IMR-90 (cell line): ENCODE results near the gene CHST10. TPM values are rescaled to one million over a fixed set of nuclear protein-coding genes. Genes with fewer than 3 reads are reported as not detected.

Experiments used
- ATAC-seq: fragments of 200-7000 bp; cut with Tn5 transposase; 2 replicates; pipeline ENCODE4 v1.9.1; 2020; ENCODE audit warnings: low read depth, mild to moderate bottlenecking, moderate library complexity
- BruUV-seq: library from RNA; stranded (reverse); fragments of 400-500 nt; replicated peaks from 2 replicates; lab custom pipeline; 2021; lab: Mats Ljungman, UMichigan
- CTCF ChIA-PET: fragments of 300-600 bp; formaldehyde crosslinking; extraction: SDS; loops from one replicate; lab custom pipeline; 2021; ENCODE audit warnings: antibody characterized with exemption; lab: Yijun Ruan, JAX
- POLR2A ChIA-PET: fragments of 300-600 bp; sonication (Branson Sonifier 250); formaldehyde crosslinking; loops from one replicate; lab custom pipeline; 2022; ENCODE audit warnings: antibody characterized with exemption; ENCODE audit not compliant: unreplicated experiment; lab: Charles Lee
- DNase-seq: peaks from one replicate; pipeline ENCODE4 v3.0.0; 2013
- H2AFZ ChIP-seq: replicated peaks from 2 replicates; pipeline ENCODE3; 2013; ENCODE audit warnings: low read length, mild to moderate bottlenecking; ENCODE audit not compliant: poor library complexity
- H2AK5ac ChIP-seq: 2 replicates; pipeline ENCODE4 v1.6.1; 2013; ENCODE audit warnings: low read depth, low read length, inconsistent platforms
- H2AK9ac ChIP-seq: replicated peaks from 2 replicates; pipeline ENCODE3; 2013; ENCODE audit warnings: mild to moderate bottlenecking, low read depth, low read length, moderate library complexity; ENCODE audit not compliant: poor library complexity
- H2BK120ac ChIP-seq: 2 replicates; pipeline ENCODE4 v1.6.1; 2013; ENCODE audit warnings: low read depth, low read length, inconsistent platforms
- H2BK15ac ChIP-seq: 3 replicates; pipeline ENCODE4 v1.6.1; 2013; ENCODE audit warnings: low read depth, low read length, inconsistent platforms
- H2BK20ac ChIP-seq: 2 replicates; pipeline ENCODE4 v1.6.1; 2013; ENCODE audit warnings: low read depth, mild to moderate bottlenecking, inconsistent platforms, low read length, moderate library complexity
- H2BK5ac ChIP-seq: 2 replicates; pipeline ENCODE4 v1.6.1; 2013; ENCODE audit warnings: mild to moderate bottlenecking, low read depth, low read length, inconsistent platforms; ENCODE audit not compliant: poor library complexity, severe bottlenecking
- H3K14ac ChIP-seq: replicated peaks from 2 replicates; pipeline ENCODE4 v1.6.1; 2013; ENCODE audit warnings: low read depth, low read length, inconsistent platforms
- H3K18ac ChIP-seq: 2 replicates; pipeline ENCODE4 v1.6.1; 2013; ENCODE audit warnings: low read depth, low read length, control low read depth
- H3K23ac ChIP-seq: 2 replicates; pipeline ENCODE4 v1.6.1; 2013; ENCODE audit warnings: low read depth, low read length, inconsistent platforms
- H3K27ac ChIP-seq: 2 replicates; pipeline ENCODE4 v1.5.1; 2013; ENCODE audit warnings: mild to moderate bottlenecking, control low read depth, low read length; ENCODE audit not compliant: insufficient read depth
- H3K27me3 ChIP-seq: 2 replicates; pipeline ENCODE4 v1.6.1; 2013; ENCODE audit warnings: low read length; ENCODE audit not compliant: control insufficient read depth, insufficient read depth
- H3K36me3 ChIP-seq: 2 replicates; pipeline ENCODE4 v1.6.1; 2013; ENCODE audit warnings: low read length, mixed read lengths; ENCODE audit not compliant: control insufficient read depth, insufficient read depth
- H3K4ac ChIP-seq: 2 replicates; pipeline ENCODE4 v1.6.1; 2013; ENCODE audit warnings: low read depth, low read length, inconsistent platforms
- H3K4me1 ChIP-seq: 2 replicates; pipeline ENCODE4 v1.6.1; 2013; ENCODE audit warnings: low read length, mixed read lengths; ENCODE audit not compliant: control insufficient read depth, insufficient read depth
- H3K4me2 ChIP-seq: 2 replicates; pipeline ENCODE4 v1.6.1; 2013; ENCODE audit warnings: low read depth, mild to moderate bottlenecking, control low read depth, low read length, moderate library complexity
- H3K4me3 ChIP-seq: 2 replicates; pipeline ENCODE4 v1.5.1; 2013; ENCODE audit warnings: low read depth, mild to moderate bottlenecking, control low read depth, low read length, moderate library complexity; ENCODE audit not compliant: insufficient read depth
- H3K56ac ChIP-seq: 2 replicates; pipeline ENCODE4 v1.6.1; 2013; ENCODE audit warnings: low read length, inconsistent platforms; ENCODE audit not compliant: insufficient read depth; ENCODE audit errors: extremely low read depth
- H3K79me1 ChIP-seq, 2 experiments: 2 replicates each; pipeline ENCODE4 v1.6.1; 2013; ENCODE audit warnings: low read length in 2 of 2, inconsistent platforms in 1 of 2, low read depth in 1 of 2
- H3K9ac ChIP-seq: 2 replicates; pipeline ENCODE4 v1.6.1; 2013; ENCODE audit warnings: low read depth, low read length, control low read depth
- H3K9me1 ChIP-seq: 2 replicates; pipeline ENCODE4 v1.6.1; 2013; ENCODE audit warnings: low read length, inconsistent platforms; ENCODE audit not compliant: insufficient read depth
- H3K9me3 ChIP-seq: 2 replicates; pipeline ENCODE4 v1.6.1; 2013; ENCODE audit warnings: low read length; ENCODE audit not compliant: control insufficient read depth, insufficient read depth
- H4K20me1 ChIP-seq: 2 replicates; pipeline ENCODE4 v1.6.1; 2013; ENCODE audit warnings: low read length, inconsistent platforms; ENCODE audit not compliant: insufficient read depth
- H4K5ac ChIP-seq: 2 replicates; pipeline ENCODE4 v1.6.1; 2013; ENCODE audit warnings: mild to moderate bottlenecking, low read depth, low read length, control low read depth
- H4K8ac ChIP-seq, 2 experiments: 2 replicates each; pipeline ENCODE4 v1.6.1; 2013; ENCODE audit warnings: low read depth in 2 of 2, low read length in 2 of 2, control low read depth in 1 of 2, inconsistent platforms in 1 of 2
- H4K91ac ChIP-seq: 2 replicates; pipeline ENCODE4 v1.6.1; 2013; ENCODE audit warnings: low read depth, low read length, inconsistent platforms; ENCODE audit not compliant: insufficient read depth
- BHLHE40 ChIP-seq: fragments of 150-350 bp; IDR thresholded peaks from 2 replicates; pipeline ENCODE4 v1.6.1; 2016; ENCODE audit warnings: mild to moderate bottlenecking, low read depth, low read length
- CEBPB ChIP-seq: IDR thresholded peaks from 2 replicates; pipeline ENCODE4 v1.6.1; 2012; ENCODE audit warnings: low read depth, low read length, improper control_type of control experiment
- FOS ChIP-seq: fragments of 150-350 bp; IDR thresholded peaks from 2 replicates; pipeline ENCODE4 v1.6.1; 2016; ENCODE audit warnings: low read depth, low read length
- MAFK ChIP-seq: IDR thresholded peaks from 2 replicates; pipeline ENCODE4 v1.6.1; 2012; ENCODE audit warnings: low read depth, low read length, improper control_type of control experiment
- MXI1 ChIP-seq: IDR thresholded peaks from 2 replicates; pipeline ENCODE4 v1.6.1; 2012; ENCODE audit warnings: low read depth, mild to moderate bottlenecking, low read length, moderate library complexity, borderline replicate concordance
- NFE2L2 ChIP-seq: fragments of 150-350 bp; IDR thresholded peaks from 2 replicates; pipeline ENCODE4 v1.6.1; 2016; ENCODE audit warnings: low read depth, mild to moderate bottlenecking, low read length
- RAD21 ChIP-seq: IDR thresholded peaks from 2 replicates; pipeline ENCODE4 v1.6.1; 2012; ENCODE audit warnings: low read length, improper control_type of control experiment
- RCOR1 ChIP-seq: IDR thresholded peaks from 2 replicates; pipeline ENCODE4 v1.6.1; 2012; ENCODE audit warnings: mild to moderate bottlenecking, low read length, improper control_type of control experiment; ENCODE audit not compliant: insufficient replicate concordance
- RFX5 ChIP-seq: IDR thresholded peaks from 2 replicates; pipeline ENCODE4 v1.8.0; 2012; ENCODE audit warnings: low read depth, mild to moderate bottlenecking, low read length, moderate library complexity
- SMC3 ChIP-seq: fragments of 150-350 bp; IDR thresholded peaks from 2 replicates; pipeline ENCODE4 v1.6.1; 2016; ENCODE audit warnings: low read depth, mild to moderate bottlenecking, antibody characterized with exemption, low read length, moderate library complexity
- WGBS, 2 experiments: methylation state at CpG; one replicate each; pipeline versions ENCODE4 v1.1.5 to v1.1.7; 2013; ENCODE audit warnings: missing lambda C conversion rate in 2 of 2; ENCODE audit not compliant: insufficient read length in 1 of 2; ENCODE audit errors: extremely low coverage in 2 of 2; 5-methylcytosine and 5-hydroxymethylcytosine counted together
- dilution Hi-C: fragments of 300-500 bp; cut with HindIII; formaldehyde crosslinking; loops from one replicate; pipeline ENCODE4 v1.14.3; 2018; ENCODE audit warnings: low sequenced_read_pairs; ENCODE audit not compliant: unreplicated experiment
- in situ Hi-C: fragments of 300-500 bp; cut with MboI; formaldehyde crosslinking; loops from 3 replicates; pipeline ENCODE4 v1.14.3; 2019; ENCODE audit warnings: low sequenced_read_pairs, inconsistent platforms, mixed read lengths
- intact Hi-C: fragments of 100-400 bp; cut with micrococcal nuclease; formaldehyde crosslinking; loops from 2 replicates; pipeline ENCODE4 v1.10.0; 2022
- polyA plus RNA-seq, 3 experiments: library from polyadenylated mRNA; depleted of rRNA; stranded (reverse); fragments of >200 nt; gene quantifications; 2 replicates each; pipeline ENCODE4 v1.2.3, GENCODE V29; 2012; ENCODE audit warnings: low replicate concordance in 1 of 3
- total RNA-seq: library from RNA; depleted of rRNA; stranded (reverse); fragments of >200 nt; gene quantifications from 2 replicates; pipeline ENCODE4 v1.2.3, GENCODE V29; 2012
- TF ChIP-seq, protein P1 (sequence below): fragments of 150-350 bp; IDR thresholded peaks from 2 replicates; pipeline ENCODE4 v1.6.1; 2016; ENCODE audit warnings: low read depth, mild to moderate bottlenecking, low read length, moderate library complexity, borderline replicate concordance

The CHST10 gene
- total and polyA plus RNA-seq, 2 of the 4 experiments (the other 2 are of a cell fraction), result 6.9 to 8.6 TPM

GRCh38 chr2:100412881-100413321, 4.6 kb downstream of the CHST10 start:
- H2AK9ac ChIP-seq, result no peak overlapping the region
- no peak overlapping the region for H2AK5ac ChIP-seq
- no peak overlapping the region for H3K18ac ChIP-seq
- peaks cover 0 to 9% of the 10 kb centered on the region in 2 experiments; a peak in 2 of 4 replicates for H3K79me1 ChIP-seq
- H3K9me1 ChIP-seq, result no peaks in the 10 kb centered on the region
- H3K9ac ChIP-seq, result no peak overlapping the region
- no peak overlapping the region for H3K23ac ChIP-seq
- no peak for DNase-seq
- no peak overlapping the region for H3K4ac ChIP-seq
- no peaks in the 10 kb centered on the region for H4K20me1 ChIP-seq
- no peak overlapping the region for H3K4me2 ChIP-seq
- TF ChIP-seq, protein P1, sequence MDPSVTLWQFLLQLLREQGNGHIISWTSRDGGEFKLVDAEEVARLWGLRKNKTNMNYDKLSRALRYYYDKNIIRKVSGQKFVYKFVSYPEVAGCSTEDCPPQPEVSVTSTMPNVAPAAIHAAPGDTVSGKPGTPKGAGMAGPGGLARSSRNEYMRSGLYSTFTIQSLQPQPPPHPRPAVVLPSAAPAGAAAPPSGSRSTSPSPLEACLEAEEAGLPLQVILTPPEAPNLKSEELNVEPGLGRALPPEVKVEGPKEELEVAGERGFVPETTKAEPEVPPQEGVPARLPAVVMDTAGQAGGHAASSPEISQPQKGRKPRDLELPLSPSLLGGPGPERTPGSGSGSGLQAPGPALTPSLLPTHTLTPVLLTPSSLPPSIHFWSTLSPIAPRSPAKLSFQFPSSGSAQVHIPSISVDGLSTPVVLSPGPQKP, result no peak
- no peak for TF ChIP-seq MAFK
- TF ChIP-seq FOS, result no peak
- no peak for TF ChIP-seq SMC3
- no peak for TF ChIP-seq RAD21
- no peak for TF ChIP-seq NFE2L2
- no peak for TF ChIP-seq RCOR1
- TF ChIP-seq RFX5, result no peak
- no peak for TF ChIP-seq MXI1
- TF ChIP-seq BHLHE40, result no peak
- TF ChIP-seq CEBPB, result no peak
- no peak overlapping the region for H4K5ac ChIP-seq
- H2BK5ac ChIP-seq, result no peak overlapping the region
- ChIA-PET CTCF (interaction anchor here (1.0 kb wide), 1 partner anchor 9 kb away, joined by 3 read pairs; no protein-coding TSS in a partner anchor), POLR2A (no interaction called here)
- H3K27me3 ChIP-seq, result no peaks in the 10 kb centered on the region
- in situ Hi-C loops, result no loop called here
- no peak overlapping the region for H2BK15ac ChIP-seq
- no peak overlapping the region for H4K91ac ChIP-seq
- intact Hi-C loops, result no loop called here
- H4K8ac ChIP-seq, result no peak overlapping the region
- dilution Hi-C loops, result no loop called here
- no peak overlapping the region for H2BK120ac ChIP-seq
- H3K36me3 ChIP-seq, result peaks cover 2% of the 10 kb centered on the region
- H3K14ac ChIP-seq, result no peak overlapping the region
- BruUV-seq, result no TSS peak
- no CpG with 5 or more reads among the region's 5 CpGs for WGBS, 2 experiments
- no peaks in the 10 kb centered on the region for H3K4me1 ChIP-seq
- H2BK20ac ChIP-seq, result no peak overlapping the region
- no peak overlapping the region for H2AFZ ChIP-seq
- H3K9me3 ChIP-seq, result no peaks in the 10 kb centered on the region
- no peak overlapping the region for H3K56ac ChIP-seq
- ATAC-seq, result no peak
- H3K4me3 ChIP-seq, result no peak overlapping the region
- H3K27ac ChIP-seq, result no peak overlapping the region
